Spleen (tissue), 7 donors: Measurements from ENCODE around the gene LPP.

Experiments used
- POLR2AphosphoS5 ChIP-seq, 3 donors: sonication (generic); formaldehyde crosslinking; IDR thresholded peaks; one replicate each; pipeline ENCODE4 v1.5.1; 2017; ENCODE audit warnings: antibody characterized with exemption in 3 of 3
- TF ChIP-seq, protein P1 (sequence below), 11 experiments: fragments of 200-600 bp in 7 of 11; fragments of 450-650 bp in 4 of 11; sonication (generic) in 4 of 11; IDR thresholded peaks in 8 of 11; conservative IDR thresholded peaks in 3 of 11; 1 replicate in 7 of 11; 2 replicates in 4 of 11; pipeline versions ENCODE4 v1.4.0 to v1.8.0; 2016 to 2021; ENCODE audit warnings: antibody characterized with exemption in 11 of 11, inconsistent platforms in 4 of 11, mild to moderate bottlenecking in 1 of 11
- donor health status: DM: no; HTN: no; CAD: no; lungs with moderate emphysema.
- donor health status: DM: no; HTN: no; CAD: no.
- donor health status: DM: no; HTN: no; CAD: no.

DNA sequence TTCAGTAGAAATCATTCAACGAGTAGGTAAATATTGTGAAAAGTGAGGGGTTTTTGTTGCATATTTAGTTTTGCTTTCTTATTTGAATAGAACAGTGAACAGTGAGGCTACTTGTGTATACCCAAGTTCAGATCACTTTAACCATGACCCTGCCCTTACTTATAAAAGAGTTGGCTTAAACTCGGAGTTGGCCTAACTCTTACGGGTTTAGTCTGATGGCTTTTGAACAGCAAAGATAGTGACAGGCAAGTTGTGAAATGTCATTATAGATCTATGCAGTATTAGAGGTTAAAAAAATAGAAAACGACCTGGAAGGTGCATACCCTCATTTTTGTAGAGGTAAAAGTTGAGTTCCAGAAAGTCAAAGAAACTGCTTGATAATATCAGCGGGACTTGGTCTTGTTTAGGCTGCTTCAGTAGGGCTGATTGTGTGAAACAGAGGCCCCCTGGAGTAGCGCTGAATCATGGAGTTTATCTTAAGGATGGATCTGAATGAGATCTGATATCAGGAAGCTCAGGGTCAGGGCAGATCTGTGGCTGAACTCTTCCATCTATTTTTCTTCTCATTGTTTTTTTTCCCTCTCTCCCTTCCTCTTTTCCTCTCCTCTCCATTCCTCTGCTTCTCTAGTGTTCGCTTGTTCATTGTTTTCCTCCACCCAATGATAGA, 359.8 kb downstream of the LPP start:
- TF ChIP-seq, protein P1, sequence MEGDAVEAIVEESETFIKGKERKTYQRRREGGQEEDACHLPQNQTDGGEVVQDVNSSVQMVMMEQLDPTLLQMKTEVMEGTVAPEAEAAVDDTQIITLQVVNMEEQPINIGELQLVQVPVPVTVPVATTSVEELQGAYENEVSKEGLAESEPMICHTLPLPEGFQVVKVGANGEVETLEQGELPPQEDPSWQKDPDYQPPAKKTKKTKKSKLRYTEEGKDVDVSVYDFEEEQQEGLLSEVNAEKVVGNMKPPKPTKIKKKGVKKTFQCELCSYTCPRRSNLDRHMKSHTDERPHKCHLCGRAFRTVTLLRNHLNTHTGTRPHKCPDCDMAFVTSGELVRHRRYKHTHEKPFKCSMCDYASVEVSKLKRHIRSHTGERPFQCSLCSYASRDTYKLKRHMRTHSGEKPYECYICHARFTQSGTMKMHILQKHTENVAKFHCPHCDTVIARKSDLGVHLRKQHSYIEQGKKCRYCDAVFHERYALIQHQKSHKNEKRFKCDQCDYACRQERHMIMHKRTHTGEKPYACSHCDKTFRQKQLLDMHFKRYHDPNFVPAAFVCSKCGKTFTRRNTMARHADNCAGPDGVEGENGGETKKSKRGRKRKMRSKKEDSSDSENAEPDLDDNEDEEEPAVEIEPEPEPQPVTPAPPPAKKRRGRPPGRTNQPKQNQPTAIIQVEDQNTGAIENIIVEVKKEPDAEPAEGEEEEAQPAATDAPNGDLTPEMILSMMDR (IDR thresholded peaks at IDR 0.05 in 8 of 11, conservative IDR thresholded peaks at IDR 0.05 in 3 of 11): no peak
- no peak for TF ChIP-seq POLR2AphosphoS5 (IDR thresholded peaks at IDR 0.05)
